ENCODE measurements around the gene RUVBL1.

RUVBL1 gene

GRCh38 chr3:128033102-128033501, 90.5 kb downstream of the RUVBL1 start:
- no peak for TF ChIP-seq CTCF (IDR thresholded peaks at IDR 0.05)
- no peak for DNase-seq (ENCODE audit: low spot score)
- Histone ChIP-seq H3K4me3 (no peak overlapping the region), H3K27ac (no peak overlapping the region)

Measured in coronary artery (tissue), 2 donors.